Lung (tissue), 12 donors: ENCODE data around the gene ZNF865. TPM values are rescaled to one million over a fixed set of nuclear protein-coding genes. Genes with fewer than 3 reads are reported as not detected.

Experiments used
- ATAC-seq: fragments of 200-7000 bp; cut with Tn5 transposase; one replicate; pipeline ENCODE4 v1.9.1; 2020; ENCODE audit warnings: moderate number of reproducible peaks; ENCODE audit not compliant: insufficient read depth, low FRiP score
- DNase-seq, 3 donors: peaks; one replicate each; pipeline ENCODE4 v3.0.0-alpha.2; 2013 to 2017
- H3K27ac ChIP-seq, 2 donors: one replicate each; pipeline ENCODE4 v1.5.1; 2013; ENCODE audit warnings: mild to moderate bottlenecking in 2 of 2, moderate library complexity in 2 of 2, control low read depth in 1 of 2, inconsistent platforms in 1 of 2, low read depth in 1 of 2, low read length in 1 of 2
- H3K27me3 ChIP-seq, 3 donors: one replicate each; pipeline ENCODE4 v1.5.1; 2013; ENCODE audit warnings: low read length in 2 of 3; ENCODE audit not compliant: control insufficient read depth in 3 of 3, insufficient read depth in 3 of 3
- H3K36me3 ChIP-seq, 4 donors: one replicate each; pipeline ENCODE4 v1.5.1; 2013; ENCODE audit warnings: low read length in 4 of 4, mild to moderate bottlenecking in 1 of 4, moderate library complexity in 1 of 4; ENCODE audit not compliant: control insufficient read depth in 4 of 4, insufficient read depth in 4 of 4
- H3K4me1 ChIP-seq, 5 donors: one replicate each; pipeline ENCODE4 v1.5.1; 2013; ENCODE audit warnings: low read length in 5 of 5, mild to moderate bottlenecking in 2 of 5, moderate library complexity in 1 of 5; ENCODE audit not compliant: control insufficient read depth in 5 of 5, insufficient read depth in 5 of 5
- H3K4me3 ChIP-seq: one replicate; pipeline ENCODE4 v1.5.1; 2013; ENCODE audit warnings: mild to moderate bottlenecking, control low read depth, moderate library complexity
- H3K9ac ChIP-seq, 2 donors: one replicate each; pipeline ENCODE4 v1.5.1; 2013; ENCODE audit warnings: low read length in 2 of 2, control low read depth in 1 of 2; ENCODE audit not compliant: insufficient read depth in 1 of 2
- H3K9me3 ChIP-seq, 4 donors: one replicate each; pipeline ENCODE4 v1.5.1; 2013; ENCODE audit warnings: low read length in 3 of 4, mild to moderate bottlenecking in 1 of 4, moderate library complexity in 1 of 4; ENCODE audit not compliant: control insufficient read depth in 4 of 4, insufficient read depth in 3 of 4
- WGBS, 2 donors: extraction: QIAGEN DNeasy Blood & Tissue Kit; methylation state at CpG; one replicate each; pipeline ENCODE4 v1.1.7; 2013; 5-methylcytosine and 5-hydroxymethylcytosine counted together
- polyA plus RNA-seq, 2 donors: library from polyadenylated mRNA; stranded (reverse); fragments of 200-250 nt; gene quantifications; one replicate each; pipeline ENCODE4 v1.2.1, GENCODE V29; 2013
- total RNA-seq, 2 donors: library from RNA; depleted of rRNA in 1 of 2; stranded (reverse); fragments of >200 nt in 1 of 2; gene quantifications; one replicate each; pipeline ENCODE4 v1.2.1, GENCODE V29; 2014 to 2021
- TF ChIP-seq, protein P1 (sequence below): IDR thresholded peaks from 2 replicates; pipeline ENCODE4 v1.5.1; 2012; ENCODE audit warnings: mild to moderate bottlenecking; ENCODE audit errors: control extremely low read depth, extremely low read depth
- donor health status: control.
- donor health status: control.
- donor health status: Bipolar disorder and iron deficiency.
- donor health status: healthy.
- donor health status: DM: yes; HTN: yes; CAD: no.

ZNF865 gene
- total and polyA plus RNA-seq, 4 donors, result 5.1 to 19.3 (median 10.0) TPM

GRCh38 chr19:55585658-55586339 lies 19.6 kb upstream of the ZNF865 start:
- H3K9me3 ChIP-seq, result no peaks in the 10 kb centered on the region
- TF ChIP-seq, protein P1, sequence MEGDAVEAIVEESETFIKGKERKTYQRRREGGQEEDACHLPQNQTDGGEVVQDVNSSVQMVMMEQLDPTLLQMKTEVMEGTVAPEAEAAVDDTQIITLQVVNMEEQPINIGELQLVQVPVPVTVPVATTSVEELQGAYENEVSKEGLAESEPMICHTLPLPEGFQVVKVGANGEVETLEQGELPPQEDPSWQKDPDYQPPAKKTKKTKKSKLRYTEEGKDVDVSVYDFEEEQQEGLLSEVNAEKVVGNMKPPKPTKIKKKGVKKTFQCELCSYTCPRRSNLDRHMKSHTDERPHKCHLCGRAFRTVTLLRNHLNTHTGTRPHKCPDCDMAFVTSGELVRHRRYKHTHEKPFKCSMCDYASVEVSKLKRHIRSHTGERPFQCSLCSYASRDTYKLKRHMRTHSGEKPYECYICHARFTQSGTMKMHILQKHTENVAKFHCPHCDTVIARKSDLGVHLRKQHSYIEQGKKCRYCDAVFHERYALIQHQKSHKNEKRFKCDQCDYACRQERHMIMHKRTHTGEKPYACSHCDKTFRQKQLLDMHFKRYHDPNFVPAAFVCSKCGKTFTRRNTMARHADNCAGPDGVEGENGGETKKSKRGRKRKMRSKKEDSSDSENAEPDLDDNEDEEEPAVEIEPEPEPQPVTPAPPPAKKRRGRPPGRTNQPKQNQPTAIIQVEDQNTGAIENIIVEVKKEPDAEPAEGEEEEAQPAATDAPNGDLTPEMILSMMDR, result no peak
- WGBS, 2 donors, result 3 to 4% methylated on average over 33 to 36 of the region's 36 CpGs
- peak; percentile 58 for ATAC-seq
- peaks cover 2 to 21% (median 5%) of the 10 kb centered on the region in 5 donors for H3K4me1 ChIP-seq
- peak; percentile 82 to 93 (median 91) for DNase-seq
- H3K9ac ChIP-seq, result no peak overlapping the region
- peak overlapping the region; percentile 7 to 66 for H3K27ac ChIP-seq
- H3K36me3 ChIP-seq, result no peaks in the 10 kb centered on the region
- no peaks in the 10 kb centered on the region for H3K27me3 ChIP-seq
- peak overlapping the region; percentile 17 for H3K4me3 ChIP-seq

GRCh38 chr19:55586976-55587668 lies 18.3 kb upstream of the ZNF865 start:
- no peaks in the 10 kb centered on the region for H3K9me3 ChIP-seq
- ATAC-seq (peak; percentile 81), DNase-seq (peak; percentile 92 to 96 (median 95))
- no peaks in the 10 kb centered on the region for H3K27me3 ChIP-seq
- H3K9ac ChIP-seq, result no peak overlapping the region
- WGBS, 2 donors, result 1% methylated on average over 40 of the region's 40 CpGs
- no peak overlapping the region for H3K4me3 ChIP-seq
- peak overlapping the region in 1 of 2 donors; percentile 68 for H3K27ac ChIP-seq
- TF ChIP-seq, protein P1, result no peak
- peaks cover 0 to 3% (median under 1%) of the 10 kb centered on the region in 4 donors for H3K36me3 ChIP-seq
- peaks cover 0 to 18% (median 3%) of the 10 kb centered on the region in 5 donors for H3K4me1 ChIP-seq

DNA sequence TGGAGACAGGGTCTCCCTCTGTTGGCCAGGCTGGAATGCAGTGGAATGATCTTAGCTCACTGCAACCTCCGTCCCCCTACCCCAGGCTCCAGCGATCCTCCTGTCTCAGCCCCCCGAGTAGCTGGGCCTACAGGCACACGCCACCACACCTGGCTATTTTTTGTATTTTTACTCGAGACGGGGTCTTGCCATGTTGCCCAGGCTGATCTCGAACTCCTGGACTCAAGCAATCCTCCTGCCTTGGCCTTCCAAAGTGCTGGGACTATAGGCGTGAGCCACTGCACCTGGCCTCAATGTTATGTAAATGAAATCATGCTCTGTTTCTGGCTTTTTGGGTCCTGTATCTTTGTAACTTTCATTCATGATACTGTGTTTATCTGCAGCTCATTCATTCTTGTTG lies 16.7 kb upstream of the ZNF865 start:
- peaks cover 0 to 16% (median 4%) of the 10 kb centered on the region in 4 donors for H3K36me3 ChIP-seq
- peaks cover 0 to 18% (median 3%) of the 10 kb centered on the region in 5 donors for H3K4me1 ChIP-seq
- DNase-seq, result no peak
- H3K9ac ChIP-seq, result no peak overlapping the region
- TF ChIP-seq, protein P1, result no peak
- no peak overlapping the region for H3K4me3 ChIP-seq
- H3K27ac ChIP-seq, result no peak overlapping the region
- no peaks in the 10 kb centered on the region for H3K27me3 ChIP-seq
- no peak for ATAC-seq
- WGBS, 2 donors, result 95 to 96% methylated on average over 8 of the region's 8 CpGs
- no peaks in the 10 kb centered on the region for H3K9me3 ChIP-seq
